HEK293 (cell line): Measurements from ENCODE around the gene ZNF397.

Source experiments
- GLI4 ChIP-seq: fragments of 450-650 bp; formaldehyde crosslinking; IDR thresholded peaks from 2 replicates; pipeline ENCODE4 v1.5.1; 2016; ENCODE audit warnings: missing biosample characterization, missing genetic modification characterization
- GLIS2 ChIP-seq: fragments of 450-650 bp; formaldehyde crosslinking; IDR thresholded peaks from 2 replicates; pipeline ENCODE4 v1.5.1; 2016; ENCODE audit warnings: missing biosample characterization, missing genetic modification characterization
- HOXC10 ChIP-seq: sonication (generic); formaldehyde crosslinking; IDR thresholded peaks from 2 replicates; pipeline ENCODE4 v1.8.1; 2023; ENCODE audit warnings: mild to moderate bottlenecking, missing genetic modification reagents
- KLF17 ChIP-seq: fragments of 450-650 bp; formaldehyde crosslinking; IDR thresholded peaks from 2 replicates; pipeline ENCODE4 v1.5.1; 2016; ENCODE audit warnings: missing biosample characterization, missing genetic modification characterization
- KLF9 ChIP-seq: fragments of 450-650 bp; formaldehyde crosslinking; IDR thresholded peaks from 2 replicates; pipeline ENCODE4 v1.5.1; 2016; ENCODE audit warnings: missing biosample characterization, missing genetic modification characterization, low read depth
- PRDM10 ChIP-seq: fragments of 450-650 bp; formaldehyde crosslinking; IDR thresholded peaks from 2 replicates; pipeline ENCODE4 v1.5.1; 2016; ENCODE audit warnings: missing biosample characterization, missing genetic modification characterization
- RBAK ChIP-seq: fragments of 450-650 bp; formaldehyde crosslinking; IDR thresholded peaks from 2 replicates; pipeline ENCODE4 v1.5.1; 2016; ENCODE audit warnings: missing biosample characterization, missing genetic modification characterization
- TRIM28 ChIP-seq: IDR thresholded peaks from 2 replicates; pipeline ENCODE4 v1.6.1; 2011; ENCODE audit warnings: low read length, control low read depth, borderline replicate concordance
- YY1 ChIP-seq: fragments of 450-650 bp; formaldehyde crosslinking; IDR thresholded peaks from 2 replicates; pipeline ENCODE4 v1.5.1; 2018; ENCODE audit warnings: missing biosample characterization, missing genetic modification characterization
- ZBTB10 ChIP-seq: fragments of 450-650 bp; formaldehyde crosslinking; IDR thresholded peaks from 2 replicates; pipeline ENCODE4 v1.5.1; 2016; ENCODE audit warnings: missing biosample characterization, missing genetic modification characterization
- ZBTB11 ChIP-seq: fragments of 450-650 bp; formaldehyde crosslinking; conservative IDR thresholded peaks from 2 replicates; pipeline ENCODE4 v1.5.1; 2016; ENCODE audit warnings: low read depth, missing biosample characterization, missing genetic modification characterization
- ZEB2 ChIP-seq: fragments of 450-650 bp; formaldehyde crosslinking; IDR thresholded peaks from 2 replicates; pipeline ENCODE4 v1.5.1; 2016; ENCODE audit warnings: missing biosample characterization, missing genetic modification characterization
- ZFP3 ChIP-seq: fragments of 450-650 bp; formaldehyde crosslinking; IDR thresholded peaks from 2 replicates; pipeline ENCODE4 v1.5.1; 2016; ENCODE audit warnings: low read depth, missing biosample characterization, missing genetic modification characterization
- ZIC2 ChIP-seq: fragments of 450-650 bp; formaldehyde crosslinking; IDR thresholded peaks from 2 replicates; pipeline ENCODE4 v1.5.1; 2016; ENCODE audit warnings: missing biosample characterization, missing genetic modification characterization
- ZNF10 ChIP-seq: fragments of 450-650 bp; formaldehyde crosslinking; IDR thresholded peaks from 2 replicates; pipeline ENCODE4 v1.5.1; 2017; ENCODE audit warnings: missing biosample characterization, missing genetic modification characterization
- ZNF169 ChIP-seq: fragments of 450-650 bp; formaldehyde crosslinking; IDR thresholded peaks from 2 replicates; pipeline ENCODE4 v1.5.1; 2016; ENCODE audit warnings: missing biosample characterization, missing genetic modification characterization
- ZNF274 ChIP-seq, 2 experiments: fragments of 200-500 bp in 1 of 2; fragments of 450-650 bp in 1 of 2; sonication (Bioruptor generic) in 1 of 2; formaldehyde crosslinking in 1 of 2; IDR thresholded peaks; 2 replicates each; pipeline versions ENCODE4 v1.5.1 to v1.6.1; 2014 to 2016; ENCODE audit warnings: borderline replicate concordance in 1 of 2, inconsistent platforms in 1 of 2, low read length in 1 of 2, missing biosample characterization in 1 of 2, missing genetic modification characterization in 1 of 2
- ZNF311 ChIP-seq: fragments of 450-650 bp; formaldehyde crosslinking; IDR thresholded peaks from 2 replicates; pipeline ENCODE4 v1.5.1; 2017; ENCODE audit warnings: missing biosample characterization, missing genetic modification characterization, borderline replicate concordance
- ZNF324 ChIP-seq: fragments of 450-650 bp; formaldehyde crosslinking; IDR thresholded peaks from 2 replicates; pipeline ENCODE4 v1.5.1; 2016; ENCODE audit warnings: missing biosample characterization, missing genetic modification characterization
- ZNF391 ChIP-seq: fragments of 450-650 bp; formaldehyde crosslinking; IDR thresholded peaks from 2 replicates; pipeline ENCODE4 v1.5.1; 2016; ENCODE audit warnings: low read depth, missing biosample characterization, missing genetic modification characterization, borderline replicate concordance
- ZNF416 ChIP-seq: fragments of 450-650 bp; formaldehyde crosslinking; IDR thresholded peaks from 2 replicates; pipeline ENCODE4 v1.5.1; 2016; ENCODE audit warnings: missing biosample characterization, missing genetic modification characterization
- ZNF426 ChIP-seq: fragments of 450-650 bp; formaldehyde crosslinking; IDR thresholded peaks from 2 replicates; pipeline ENCODE4 v1.5.1; 2017; ENCODE audit warnings: missing biosample characterization, missing genetic modification characterization, mild to moderate bottlenecking, inconsistent platforms, moderate library complexity
- ZNF433 ChIP-seq: fragments of 450-650 bp; formaldehyde crosslinking; IDR thresholded peaks from 2 replicates; pipeline ENCODE4 v1.5.1; 2016; ENCODE audit warnings: missing biosample characterization, missing genetic modification characterization, low read depth
- ZNF555 ChIP-seq: fragments of 450-650 bp; formaldehyde crosslinking; conservative IDR thresholded peaks from 2 replicates; pipeline ENCODE4 v1.5.1; 2017; ENCODE audit warnings: missing biosample characterization, mild to moderate bottlenecking, missing genetic modification characterization, inconsistent platforms
- ZNF639 ChIP-seq: fragments of 450-650 bp; formaldehyde crosslinking; IDR thresholded peaks from 2 replicates; pipeline ENCODE4 v1.5.1; 2016; ENCODE audit warnings: missing biosample characterization, missing genetic modification characterization
- ZNF677 ChIP-seq: fragments of 450-650 bp; IDR thresholded peaks from 2 replicates; pipeline ENCODE4 v1.5.0; 2018; ENCODE audit warnings: missing biosample characterization, mild to moderate bottlenecking, missing genetic modification characterization, moderate library complexity
- ZNF76 ChIP-seq: fragments of 450-650 bp; formaldehyde crosslinking; IDR thresholded peaks from 2 replicates; pipeline ENCODE4; 2016; ENCODE audit warnings: low read depth, missing biosample characterization, missing genetic modification characterization, borderline replicate concordance

Gene ZNF397

GRCh38 chr18:35290094-35290735 is 49.4 kb downstream of the ZNF397 start, which contains the start of gene ZSCAN30 (continued):
- TF ChIP-seq YY1 (peak; percentile 72), ZNF391 (tag by site-specific recombination) (peak; percentile 90; the same call in 1 of the 2 replicates), ZBTB10 (tag by site-specific recombination) (no peak; the same call in 1 of the 2 replicates), GLI4 (peak; percentile 84), ZNF10 (tag by site-specific recombination) (0 out of 2 replicates have a peak, but pooled peaks have one; percentile 61), ZNF311 (tag by site-specific recombination) (no peak), ZNF169 (tag by site-specific recombination) (no peak), ZNF433 (tag by site-specific recombination) (no peak), ZBTB11 (peak; percentile 82), HOXC10 (CRISPR knock-in tag) (0 out of 2 replicates have a peak, but pooled peaks have one; percentile 65), ZEB2 (tag by site-specific recombination) (peak; percentile 75; the same call in 1 of the 2 replicates), PRDM10 (tag by site-specific recombination) (peak; percentile 84), ZFP3 (peak; percentile 84), ZNF274 (IDR thresholded peaks at IDR 0.05; ENCODE audit: low read length) (no peak), ZNF274 (tag by site-specific recombination; IDR thresholded peaks at IDR 0.05; ENCODE audit: borderline replicate concordance) (no peak), RBAK (peak; percentile 20; the same call in 1 of the 2 replicates), TRIM28 (peak; percentile 90), GLIS2 (tag by site-specific recombination) (no peak), ZNF324 (tag by site-specific recombination) (peak; percentile 94), ZIC2 (no peak), KLF9 (tag by site-specific recombination) (peak; percentile 88), ZNF555 (no peak), ZNF416 (tag by site-specific recombination) (0 out of 2 replicates have a peak, but pooled peaks have one; percentile 34), ZNF677 (no peak), ZNF639 (tag by site-specific recombination) (peak; percentile 85; the same call in 1 of the 2 replicates), KLF17 (peak; percentile 85), ZNF76 (peak; percentile 89), ZNF426 (tag by site-specific recombination) (no peak)
